AG09319 (cell line): ENCODE data around the gene WWP2.
"Not testable (repeated sequence)": the region's sequence is repeated elsewhere in the genome, so short reads cannot be mapped to it uniquely, and the experiment has no call there.

Experiments used
- DNase-seq: peaks from one replicate; pipeline ENCODE4 v3.0.0-alpha.2; 2010; ENCODE audit warnings: low read depth; ENCODE audit errors: extremely low read depth
- TF ChIP-seq, protein P1 (sequence below): IDR thresholded peaks from 2 replicates; pipeline ENCODE4 v1.5.1; 2011; ENCODE audit warnings: low read depth, mild to moderate bottlenecking, inconsistent platforms, low read length, moderate library complexity

Gene WWP2

DNA sequence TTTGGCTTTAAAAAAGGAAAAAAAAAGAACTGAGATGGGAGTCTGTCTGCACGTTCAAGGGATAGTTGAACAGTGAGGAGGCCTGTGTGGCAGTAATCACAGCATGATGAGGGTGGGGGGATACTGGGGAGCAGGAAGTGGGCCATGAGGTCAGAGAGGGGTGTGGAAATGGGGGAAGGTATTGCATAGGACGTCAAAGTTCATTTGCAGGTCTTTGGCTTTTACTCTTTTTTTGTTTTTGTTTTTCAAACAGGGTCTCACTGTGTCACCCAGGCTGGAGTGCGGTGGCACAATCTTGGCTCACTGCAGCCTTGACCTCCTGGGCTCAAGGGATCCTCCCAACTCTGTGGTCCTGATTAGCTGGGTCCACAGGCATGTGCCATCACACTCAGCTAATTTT lies 19.0 kb downstream of the WWP2 start:
- TF ChIP-seq, protein P1, sequence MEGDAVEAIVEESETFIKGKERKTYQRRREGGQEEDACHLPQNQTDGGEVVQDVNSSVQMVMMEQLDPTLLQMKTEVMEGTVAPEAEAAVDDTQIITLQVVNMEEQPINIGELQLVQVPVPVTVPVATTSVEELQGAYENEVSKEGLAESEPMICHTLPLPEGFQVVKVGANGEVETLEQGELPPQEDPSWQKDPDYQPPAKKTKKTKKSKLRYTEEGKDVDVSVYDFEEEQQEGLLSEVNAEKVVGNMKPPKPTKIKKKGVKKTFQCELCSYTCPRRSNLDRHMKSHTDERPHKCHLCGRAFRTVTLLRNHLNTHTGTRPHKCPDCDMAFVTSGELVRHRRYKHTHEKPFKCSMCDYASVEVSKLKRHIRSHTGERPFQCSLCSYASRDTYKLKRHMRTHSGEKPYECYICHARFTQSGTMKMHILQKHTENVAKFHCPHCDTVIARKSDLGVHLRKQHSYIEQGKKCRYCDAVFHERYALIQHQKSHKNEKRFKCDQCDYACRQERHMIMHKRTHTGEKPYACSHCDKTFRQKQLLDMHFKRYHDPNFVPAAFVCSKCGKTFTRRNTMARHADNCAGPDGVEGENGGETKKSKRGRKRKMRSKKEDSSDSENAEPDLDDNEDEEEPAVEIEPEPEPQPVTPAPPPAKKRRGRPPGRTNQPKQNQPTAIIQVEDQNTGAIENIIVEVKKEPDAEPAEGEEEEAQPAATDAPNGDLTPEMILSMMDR, result no peak
- DNase-seq, result no peak

DNA sequence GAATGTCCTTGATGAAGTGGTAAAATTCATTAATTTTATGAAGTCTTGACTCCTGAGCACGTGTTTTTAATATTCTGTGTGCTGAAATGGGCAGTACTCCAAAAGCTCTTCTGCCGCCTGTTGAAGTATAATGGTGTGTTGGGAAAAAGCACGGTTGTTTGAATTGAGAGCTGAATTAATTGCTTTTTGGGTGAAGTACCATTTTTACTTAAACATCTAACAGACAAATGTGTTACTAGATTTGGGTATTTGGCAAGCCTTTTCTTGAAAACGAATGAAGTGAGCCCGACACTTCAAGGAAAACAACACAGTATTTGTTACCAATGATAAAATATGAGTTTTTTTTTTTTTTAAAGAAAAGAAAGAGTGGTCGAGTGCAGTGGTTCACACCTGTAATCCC lies 22.5 kb downstream of the WWP2 start:
- DNase-seq, result no peak
- TF ChIP-seq, protein P1, result no peak

DNA sequence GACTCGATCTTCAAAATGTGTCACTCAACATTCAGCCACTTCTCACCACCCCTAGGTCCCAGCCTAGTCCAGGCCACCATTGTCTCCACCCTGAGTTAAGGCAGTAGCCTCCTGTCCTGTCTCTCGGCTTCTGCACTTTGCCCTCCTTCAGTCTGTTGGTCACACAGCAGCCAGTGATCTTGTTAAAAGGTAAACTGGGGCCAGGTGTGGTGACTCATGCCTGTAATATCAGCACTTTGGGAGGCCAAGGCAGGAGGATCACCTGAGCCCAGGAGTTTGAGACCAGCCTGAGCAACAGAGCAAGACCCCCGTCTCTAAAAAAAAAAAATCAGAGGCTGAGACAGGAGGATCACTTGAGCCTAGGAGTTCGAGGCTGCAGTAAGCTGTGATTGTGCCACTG lies 25.8 kb downstream of the WWP2 start:
- DNase-seq, result no peak
- TF ChIP-seq, protein P1, result no peak

DNA sequence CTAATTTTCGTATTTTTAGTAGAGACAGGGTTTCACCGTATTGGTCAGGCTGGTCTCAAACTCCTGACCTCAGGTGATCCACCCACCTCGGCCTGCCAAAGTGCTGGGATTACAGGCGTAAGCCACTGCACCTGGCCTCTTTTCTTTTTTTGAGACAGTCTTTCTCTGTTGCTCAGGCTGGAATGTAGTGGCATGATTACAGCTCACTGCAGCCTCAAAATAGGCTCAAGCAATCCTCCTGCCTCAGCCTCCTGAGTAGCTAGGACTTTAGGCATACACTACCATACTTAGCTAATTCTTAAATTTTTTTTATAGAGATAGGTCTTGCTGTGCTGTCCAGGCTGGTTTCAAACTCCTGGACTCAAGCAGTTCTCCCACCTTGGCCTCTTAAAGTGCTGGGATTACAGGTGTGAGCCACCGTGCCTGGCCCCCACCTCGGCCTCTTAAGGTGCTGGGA lies 29.3 kb downstream of the WWP2 start:
- not testable (repeated sequence) for DNase-seq

DNA sequence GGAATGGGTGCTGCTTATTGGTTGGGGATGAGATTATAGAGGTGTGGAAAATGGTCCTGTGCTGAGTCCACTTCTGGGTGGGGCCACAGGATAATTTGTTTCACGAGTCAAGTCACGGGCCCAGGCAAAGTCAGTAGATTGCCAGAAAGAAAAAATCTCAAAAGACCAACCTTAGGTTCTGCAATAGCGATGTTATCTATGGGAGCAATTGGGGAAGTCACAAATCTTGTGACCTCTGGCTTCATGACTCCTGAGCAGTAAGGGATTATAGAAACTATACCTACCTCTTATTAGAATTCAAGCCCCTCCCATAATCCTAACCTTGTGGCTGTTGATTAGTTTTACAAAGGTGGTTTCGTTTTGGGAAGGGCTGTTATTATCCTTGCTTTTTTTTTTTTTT lies 31.4 kb downstream of the WWP2 start:
- no peak for DNase-seq
- TF ChIP-seq, protein P1, result no peak

DNA sequence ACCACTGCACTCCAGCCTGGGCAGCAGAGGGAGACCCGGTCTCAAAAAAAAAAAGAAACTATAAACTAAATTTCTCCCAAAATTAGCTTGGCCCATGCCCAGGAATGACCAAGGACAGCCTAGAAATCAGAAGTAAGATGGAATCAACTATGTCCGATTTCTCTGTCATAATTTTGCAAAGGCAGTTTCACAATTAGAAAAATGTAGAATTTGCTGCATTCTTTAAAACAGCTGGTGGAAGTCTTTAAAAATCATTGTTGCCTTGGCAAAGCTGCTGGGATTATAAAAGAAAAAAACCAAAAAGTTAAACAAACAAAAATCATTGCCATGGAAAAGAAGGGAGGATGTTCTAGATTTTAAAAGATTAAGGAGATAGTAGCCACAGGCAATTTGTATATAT lies 32.4 kb downstream of the WWP2 start:
- TF ChIP-seq, protein P1, result no peak
- no peak for DNase-seq

DNA sequence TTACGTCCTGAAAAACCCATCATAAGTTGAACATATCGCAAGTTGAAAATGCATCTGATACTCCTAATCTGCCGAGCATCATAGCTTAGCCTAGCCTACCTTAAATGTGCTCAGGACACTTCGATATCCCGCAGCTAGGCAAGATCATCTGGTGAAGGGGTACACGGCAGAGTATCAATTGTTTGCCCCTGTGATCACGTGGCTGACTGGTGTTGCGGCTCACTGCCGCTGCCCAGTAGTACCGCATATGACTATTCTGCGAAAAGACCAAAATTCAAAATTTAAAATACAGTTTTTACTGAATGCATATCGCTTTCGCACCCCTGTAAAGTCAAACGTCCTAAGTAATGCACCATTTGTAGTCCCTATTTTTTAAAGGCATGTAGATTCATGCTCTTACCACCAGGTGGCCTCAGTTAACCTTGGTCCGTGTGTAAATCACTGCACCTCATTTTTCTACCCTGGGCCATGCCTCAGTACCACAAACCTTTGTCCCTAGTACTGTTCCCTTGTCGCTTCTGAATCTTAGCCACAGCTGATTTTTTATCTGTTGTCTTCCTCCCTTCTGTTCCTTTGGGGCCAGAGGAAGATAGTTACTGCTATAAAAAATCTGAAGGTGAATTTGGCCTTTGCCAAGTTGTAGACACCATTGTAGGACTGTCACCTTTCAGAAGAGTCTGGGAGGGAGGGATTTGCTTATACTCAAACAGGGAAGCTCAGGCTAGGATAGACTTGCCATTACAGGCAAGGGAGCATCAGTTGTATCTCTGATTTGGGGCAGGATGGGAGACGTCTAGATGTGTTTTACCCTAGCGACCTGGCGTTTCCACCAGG lies 34.4 kb downstream of the WWP2 start:
- TF ChIP-seq, protein P1, result peak; percentile 75
- DNase-seq, result peak; percentile 57

DNA sequence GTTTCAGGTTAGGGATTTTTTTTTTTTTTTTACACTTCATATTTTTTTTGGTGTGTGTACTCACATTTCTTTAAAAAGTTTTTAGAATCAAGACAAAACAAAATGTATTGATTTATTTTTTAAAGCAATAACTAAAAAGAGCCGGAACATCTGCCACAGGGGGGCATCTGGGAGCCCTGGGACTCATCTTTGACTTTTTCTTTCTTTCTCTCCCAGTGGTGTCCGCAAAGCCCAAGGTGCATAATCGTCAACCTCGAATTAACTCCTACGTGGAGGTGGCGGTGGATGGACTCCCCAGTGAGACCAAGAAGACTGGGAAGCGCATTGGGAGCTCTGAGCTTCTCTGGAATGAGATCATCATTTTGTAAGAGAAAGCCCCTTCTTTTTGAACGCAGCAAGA lies 36.3 kb downstream of the WWP2 start:
- TF ChIP-seq, protein P1, result peak; percentile 60
- no peak for DNase-seq
